Endometrial microvascular endothelial cells (primary cell): ENCODE data around the gene MVB12A. TPM values are rescaled to one million over a fixed set of nuclear protein-coding genes. Genes with fewer than 3 reads are reported as not detected.

Experiments
- in situ Hi-C: cut with HindIII; loops from 2 replicates; pipeline ENCODE4 v1.10.0; 2017; ENCODE audit warnings: low sequenced_read_pairs, low pct_unique_long_range_greater_than_20kb; ENCODE audit errors: inconsistent ontology term
- total RNA-seq: library from RNA; depleted of rRNA; stranded (reverse); fragments of >200 nt; gene quantifications from one replicate; pipeline ENCODE4 v1.2.3, GENCODE V29; 2015; ENCODE audit errors: inconsistent ontology term

The MVB12A gene
- total RNA-seq, 1 donor from 2014 or later, result 88.0 TPM

- in situ Hi-C loops, result no loop called here
These were observed 40.8 kb downstream of the MVB12A start, which contains the start of gene NXNL1 for GRCh38 chr19:17460372-17461230. Gene NXNL1 (minus strand): TSS chr19:17460926. CDS start chr19:17460869, 57 bp downstream.

GRCh38 chr19:17466487-17466850 lies 46.6 kb downstream of the MVB12A start:
- in situ Hi-C loops, result no loop called here

GRCh38 chr19:17467471-17468301 lies 47.8 kb downstream of the MVB12A start:
- in situ Hi-C loops, result no loop called here

- in situ Hi-C loops, result no loop called here
These were observed 48.6 kb downstream of the MVB12A start for GRCh38 chr19:17468302-17469091.

GRCh38 chr19:17469092-17469480 lies 49.2 kb downstream of the MVB12A start:
- in situ Hi-C loops, result no loop called here

- in situ Hi-C loops, result no loop called here
These were observed 49.7 kb downstream of the MVB12A start for GRCh38 chr19:17469481-17470067.

- in situ Hi-C loops, result no loop called here
These were observed 50.4 kb downstream of the MVB12A start, which contains the start of gene SLC27A1 for GRCh38 chr19:17470068-17470841. Gene SLC27A1 (plus strand): TSS chr19:17470524. CDS start chr19:17470541, 17 bp downstream.

- in situ Hi-C loops, result no loop called here
These were observed 51.7 kb downstream of the MVB12A start for GRCh38 chr19:17471410-17472125.

GRCh38 chr19:17473041-17473440 lies 53.2 kb downstream of the MVB12A start:
- in situ Hi-C loops, result no loop called here

Other genes starting within 250 kb of the MVB12A start
- 11.1 TPM for gene USE1, start 204.7 kb upstream of the MVB12A start, total RNA-seq
- gene OCEL1, start 193.8 kb upstream of the MVB12A start, total RNA-seq, result 2.7 TPM
- gene NR2F6, start 174.1 kb upstream of the MVB12A start, total RNA-seq, result 40.9 TPM
- gene USHBP1, start 155.3 kb upstream of the MVB12A start, total RNA-seq, result 18.5 TPM
- gene BABAM1, start 152.6 kb upstream of the MVB12A start, total RNA-seq, result 139 TPM
- gene ANKLE1, start 138.1 kb upstream of the MVB12A start, total RNA-seq, result 1.0 TPM
- 6.6 TPM for gene ABHD8, start 116.6 kb upstream of the MVB12A start, total RNA-seq
- gene MRPL34, start 114.2 kb upstream of the MVB12A start, total RNA-seq, result 115 TPM
- 48.1 TPM for gene DDA1, start 110.5 kb upstream of the MVB12A start, total RNA-seq
- 0.84 TPM for gene ANO8, start 85.2 kb upstream of the MVB12A start, total RNA-seq
- gene GTPBP3, start 82.5 kb upstream of the MVB12A start, total RNA-seq, result 36.8 TPM
- gene PLVAP, start 42.7 kb upstream of the MVB12A start, total RNA-seq, result 0.46 TPM
- gene CCDC194, start 25.9 kb upstream of the MVB12A start, total RNA-seq, result not detected
- 306 TPM for gene BST2, start 14.4 kb upstream of the MVB12A start, total RNA-seq
- gene TMEM221, start 28.6 kb downstream of the MVB12A start, total RNA-seq, result not detected
- not detected for gene NXNL1, start 40.9 kb downstream of the MVB12A start, total RNA-seq
- gene SLC27A1, start 50.5 kb downstream of the MVB12A start, total RNA-seq, result 7.5 TPM
- gene PGLS, start 91.6 kb downstream of the MVB12A start, total RNA-seq, result 67.2 TPM
- gene COLGALT1, start 135.6 kb downstream of the MVB12A start, total RNA-seq, result 79.4 TPM